Stomach (tissue), 9 donors: ENCODE data around the gene TBC1D30. TPM values are rescaled to one million over a fixed set of nuclear protein-coding genes. Genes with fewer than 3 reads are reported as not detected.
A peak's percentile ranks its signal among the peaks of the same experiment; 100 is the strongest.

ENCODE experiments used
- DNase-seq, 2 donors: peaks; one replicate each; pipeline versions ENCODE4 v3.0.0 to v3.0.0-alpha.2; 2013 to 2019
- H3K27ac ChIP-seq, 5 donors: fragments of 200-600 bp in 4 of 5; sonication (generic) in 4 of 5; one replicate each; pipeline ENCODE4 v1.5.1; 2013 to 2019; ENCODE audit warnings: mild to moderate bottlenecking in 1 of 5, moderate library complexity in 1 of 5
- H3K27me3 ChIP-seq, 3 donors: fragments of 200-600 bp; sonication (generic); one replicate each; pipeline ENCODE4 v1.5.1; 2017 to 2019; ENCODE audit warnings: mixed run types in 1 of 3
- H3K36me3 ChIP-seq, 4 donors: fragments of 200-600 bp; sonication (generic); 1 replicate in 3 of 4; 2 replicates in 1 of 4; pipeline ENCODE4 v1.5.1; 2016 to 2019
- H3K4me1 ChIP-seq, 4 donors: fragments of 200-600 bp; sonication (generic); one replicate each; pipeline ENCODE4 v1.5.1; 2016 to 2019
- H3K4me3 ChIP-seq, 4 donors: fragments of 200-600 bp; sonication (generic) in 3 of 4; one replicate each; pipeline ENCODE4 v1.5.1; 2016 to 2019; ENCODE audit warnings: mild to moderate bottlenecking in 1 of 4
- H3K9me3 ChIP-seq, 4 donors: fragments of 200-600 bp; sonication (generic); one replicate each; pipeline ENCODE4 v1.5.1; 2016 to 2019
- EP300 ChIP-seq: sonication (generic); formaldehyde crosslinking; IDR thresholded peaks from one replicate; pipeline ENCODE4 v1.6.1; 2017; ENCODE audit warnings: antibody characterized with exemption
- POLR2A ChIP-seq, 4 donors: fragments of 450-650 bp; IDR thresholded peaks; one replicate each; pipeline ENCODE4 v1.6.1; 2016; ENCODE audit warnings: antibody characterized with exemption in 4 of 4, control low read depth in 2 of 4, mild to moderate bottlenecking in 1 of 4, moderate library complexity in 1 of 4
- POLR2AphosphoS5 ChIP-seq, 3 donors: sonication (generic); formaldehyde crosslinking; IDR thresholded peaks; one replicate each; pipeline ENCODE4 v1.6.1; 2016; ENCODE audit warnings: antibody characterized with exemption in 3 of 3
- WGBS, 5 donors: extraction: QIAGEN DNeasy Blood & Tissue Kit in 3 of 5; methylation state at CpG; one replicate each; pipeline versions ENCODE4 v1.1.5 to v1.1.7; 2013 to 2018; 5-methylcytosine and 5-hydroxymethylcytosine counted together
- intact Hi-C: fragments of 100-400 bp; cut with DNase I; formaldehyde crosslinking; loops from one replicate; pipeline ENCODE4 v1.15.1; 2023; ENCODE audit warnings: low total_unique reads
- polyA plus RNA-seq, 3 donors: library from polyadenylated mRNA; stranded (reverse); fragments of 200-250 nt; gene quantifications; one replicate each; pipeline ENCODE4 v1.2.3, GENCODE V29; 2013
- total RNA-seq, 5 donors: library from RNA; depleted of rRNA; stranded (reverse); fragments of >200 nt; gene quantifications; one replicate each; pipeline versions ENCODE4 v1.1.0 to v1.2.3, GENCODE V29; 2014 to 2016
- TF ChIP-seq, protein P1 (sequence below), 7 experiments: fragments of 450-650 bp in 4 of 7; fragments of 200-600 bp in 3 of 7; sonication (generic) in 3 of 7; IDR thresholded peaks; one replicate each; pipeline ENCODE4 v1.5.1; 2016 to 2019; ENCODE audit warnings: antibody characterized with exemption in 7 of 7, control low read depth in 2 of 7, mild to moderate bottlenecking in 1 of 7
- donor health status: healthy with polysubstance abuse.
- donor health status: Bipolar disorder and iron deficiency.
- donor health status: healthy.

Gene TBC1D30
- total and polyA plus RNA-seq, 8 donors, result 1.8 to 41.1 (median 8.9) TPM

DNA sequence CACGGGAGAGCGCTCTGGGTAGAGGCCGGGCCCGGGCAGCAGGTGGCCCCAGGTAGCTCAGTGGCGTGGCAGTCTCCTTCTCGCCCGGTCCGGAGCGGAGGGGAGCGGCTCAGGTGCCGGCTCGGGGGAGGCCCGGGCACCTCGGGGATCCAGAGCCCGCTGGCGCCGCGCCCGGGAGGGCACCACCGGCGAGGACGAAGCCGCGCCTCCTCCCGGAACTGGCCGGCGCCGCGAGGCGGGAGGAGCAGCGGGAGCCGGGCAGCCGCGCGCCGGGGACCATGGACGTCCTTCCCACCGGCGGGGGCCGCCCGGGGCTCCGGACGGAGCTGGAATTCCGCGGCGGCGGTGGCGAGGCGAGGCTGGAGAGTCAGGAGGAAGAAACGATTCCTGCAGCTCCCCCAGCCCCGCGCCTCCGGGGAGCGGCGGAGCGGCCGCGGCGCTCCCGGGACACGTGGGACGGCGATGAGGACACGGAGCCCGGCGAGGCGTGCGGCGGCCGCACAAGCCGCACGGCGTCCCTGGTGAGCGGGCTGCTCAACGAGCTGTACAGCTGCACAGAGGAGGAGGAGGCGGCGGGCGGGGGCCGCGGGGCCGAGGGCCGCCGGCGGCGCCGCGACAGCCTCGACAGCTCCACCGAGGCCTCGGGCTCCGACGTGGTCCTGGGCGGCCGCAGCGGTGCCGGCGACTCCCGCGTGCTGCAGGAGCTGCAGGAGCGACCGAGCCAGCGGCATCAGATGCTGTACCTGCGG, 43.7 kb upstream of the TBC1D30 start:
- DNase-seq, result peak; percentile 85 to 87
- Histone ChIP-seq H3K36me3 (no peaks in the 10 kb centered on the region), H3K4me1 (peaks cover 17 to 45% (median 29%) of the 10 kb centered on the region in 4 donors), H3K4me3 (peak overlapping the region; percentile 61 to 85 (median 64)), H3K27me3 (peaks cover 0 to 49% (median 9%) of the 10 kb centered on the region in 3 donors), H3K27ac (peak overlapping the region; percentile 76 to 91 (median 87)), H3K9me3 (peaks cover 0 to 10% (median 3%) of the 10 kb centered on the region in 4 donors)
- intact Hi-C loops, result no loop called here
- TF ChIP-seq POLR2AphosphoS5 (IDR thresholded peaks at IDR 0.05) (peak in 2 of 3 donors; percentile 71 to 79), EP300 (no peak)
- 0 to 2% (median 1%) methylated on average over 2 to 103 of the region's 103 CpGs for WGBS, 5 donors

DNA sequence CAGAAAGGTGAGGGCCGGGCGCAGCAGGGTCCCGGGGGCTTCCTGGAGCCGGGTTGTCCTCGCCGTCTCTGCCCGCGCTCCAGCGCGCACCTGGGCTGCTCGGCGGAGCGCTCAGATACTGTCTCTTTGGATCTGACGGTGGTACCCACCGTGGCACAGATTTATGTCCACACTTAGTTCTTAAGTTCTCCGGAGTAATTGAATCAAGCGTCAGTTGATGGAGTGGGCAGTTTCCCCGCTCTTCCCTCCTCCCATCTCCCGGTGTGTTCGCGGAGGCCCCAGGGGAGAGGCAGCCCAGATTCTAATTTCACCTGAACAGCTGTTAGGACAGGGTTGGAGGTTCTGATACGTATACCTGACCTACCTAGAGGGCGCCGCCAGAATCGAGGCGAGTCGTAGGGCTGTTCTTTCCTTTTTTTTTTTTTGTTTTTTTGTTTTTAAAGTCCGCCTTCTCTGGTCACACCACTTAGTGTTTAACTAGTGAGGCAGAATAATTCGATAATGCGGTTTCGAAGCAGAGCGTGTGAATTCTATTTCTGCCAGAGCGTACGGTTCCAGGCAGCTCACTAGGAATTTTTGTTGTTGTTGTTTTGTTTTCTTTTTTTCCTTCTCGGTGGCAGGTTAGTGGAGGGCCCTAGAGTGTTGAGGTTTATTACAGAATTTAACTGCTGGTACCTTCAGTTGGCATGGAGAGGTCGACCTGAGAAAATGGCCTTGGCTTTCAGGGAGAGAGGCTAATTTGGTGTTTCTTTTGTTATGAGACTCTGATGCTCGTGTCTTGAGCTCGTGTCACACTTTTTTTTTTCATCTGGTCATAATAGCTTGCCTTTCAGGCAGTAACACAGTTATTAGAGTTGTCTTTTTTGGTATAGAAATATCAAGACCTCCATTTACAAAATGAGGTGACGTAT, 42.9 kb upstream of the TBC1D30 start:
- Histone ChIP-seq H3K4me3 (peak overlapping the region; percentile 61 to 85 (median 64)), H3K9me3 (peaks cover 0 to 3% (median under 1%) of the 10 kb centered on the region in 4 donors), H3K27me3 (peaks cover 0 to 53% (median 9%) of the 10 kb centered on the region in 3 donors), H3K27ac (peak overlapping the region; percentile 76 to 91 (median 87)), H3K4me1 (peaks cover 17 to 45% (median 29%) of the 10 kb centered on the region in 4 donors), H3K36me3 (peaks cover 0 to 7% (median 2%) of the 10 kb centered on the region in 4 donors)
- intact Hi-C loops, result no loop called here
- TF ChIP-seq EP300, result no peak
- TF ChIP-seq, protein P1, sequence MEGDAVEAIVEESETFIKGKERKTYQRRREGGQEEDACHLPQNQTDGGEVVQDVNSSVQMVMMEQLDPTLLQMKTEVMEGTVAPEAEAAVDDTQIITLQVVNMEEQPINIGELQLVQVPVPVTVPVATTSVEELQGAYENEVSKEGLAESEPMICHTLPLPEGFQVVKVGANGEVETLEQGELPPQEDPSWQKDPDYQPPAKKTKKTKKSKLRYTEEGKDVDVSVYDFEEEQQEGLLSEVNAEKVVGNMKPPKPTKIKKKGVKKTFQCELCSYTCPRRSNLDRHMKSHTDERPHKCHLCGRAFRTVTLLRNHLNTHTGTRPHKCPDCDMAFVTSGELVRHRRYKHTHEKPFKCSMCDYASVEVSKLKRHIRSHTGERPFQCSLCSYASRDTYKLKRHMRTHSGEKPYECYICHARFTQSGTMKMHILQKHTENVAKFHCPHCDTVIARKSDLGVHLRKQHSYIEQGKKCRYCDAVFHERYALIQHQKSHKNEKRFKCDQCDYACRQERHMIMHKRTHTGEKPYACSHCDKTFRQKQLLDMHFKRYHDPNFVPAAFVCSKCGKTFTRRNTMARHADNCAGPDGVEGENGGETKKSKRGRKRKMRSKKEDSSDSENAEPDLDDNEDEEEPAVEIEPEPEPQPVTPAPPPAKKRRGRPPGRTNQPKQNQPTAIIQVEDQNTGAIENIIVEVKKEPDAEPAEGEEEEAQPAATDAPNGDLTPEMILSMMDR (IDR thresholded peaks at IDR 0.05), result peak in 1 of 7 experiments; percentile 9
- WGBS, 5 donors, result 3 to 6% (median 4%) methylated on average over 28 to 39 of the region's 39 CpGs
- DNase-seq, result peak; percentile 34 to 56

DNA sequence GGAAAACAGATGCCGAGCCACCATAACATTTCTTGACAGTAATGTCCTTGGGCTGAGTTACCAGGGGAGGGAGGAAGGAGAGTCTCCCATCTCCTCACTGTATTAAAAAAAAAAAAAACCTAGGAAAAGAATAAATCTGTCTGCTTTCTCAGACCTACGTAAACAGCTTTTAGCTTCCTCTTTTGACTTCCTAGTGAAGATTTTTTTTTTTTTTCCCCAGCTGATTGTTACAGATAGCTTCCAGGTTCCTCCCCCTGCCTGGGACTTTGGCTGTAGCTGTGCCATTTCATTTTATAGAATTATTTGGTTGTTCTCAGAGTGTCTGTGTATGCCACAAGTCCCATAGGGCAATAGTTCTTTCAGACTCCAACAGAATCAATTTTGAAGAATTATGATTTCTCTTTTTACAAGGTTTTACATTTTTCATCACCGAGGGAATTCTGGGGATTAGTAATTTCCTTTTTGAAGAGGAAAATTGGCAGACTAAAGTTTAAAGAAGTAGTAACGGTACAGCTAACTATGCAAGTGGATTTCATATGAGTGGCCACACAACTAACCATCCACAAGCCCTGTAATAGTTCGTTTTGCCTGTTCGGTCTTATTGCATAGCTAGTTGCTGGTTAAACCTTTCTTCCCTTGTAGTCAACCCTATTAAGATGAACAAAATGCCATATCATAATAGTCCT, 42.1 kb upstream of the TBC1D30 start:
- peaks cover 0 to 3% (median 0%) of the 10 kb centered on the region in 4 donors for H3K9me3 ChIP-seq
- DNase-seq, result no peak
- peaks cover 0 to 55% (median 9%) of the 10 kb centered on the region in 3 donors for H3K27me3 ChIP-seq
- TF ChIP-seq, protein P1 (IDR thresholded peaks at IDR 0.05), result no peak
- TF ChIP-seq POLR2AphosphoS5 (IDR thresholded peaks at IDR 0.05) (no peak), EP300 (no peak), POLR2A (IDR thresholded peaks at IDR 0.05) (no peak)
- H3K4me1 ChIP-seq, result peaks cover 17 to 45% (median 29%) of the 10 kb centered on the region in 4 donors
- intact Hi-C loops, result no loop called here
- H3K36me3 ChIP-seq, result peaks cover 0 to 9% (median 4%) of the 10 kb centered on the region in 4 donors
- WGBS, 5 donors, result 20 to 46% (median 33%) methylated on average over 6 of the region's 6 CpGs
- H3K27ac ChIP-seq, result peak overlapping the region in 4 of 5 donors; percentile 76 to 88 (median 86)
- peak overlapping the region; percentile 61 to 85 (median 64) for H3K4me3 ChIP-seq

DNA sequence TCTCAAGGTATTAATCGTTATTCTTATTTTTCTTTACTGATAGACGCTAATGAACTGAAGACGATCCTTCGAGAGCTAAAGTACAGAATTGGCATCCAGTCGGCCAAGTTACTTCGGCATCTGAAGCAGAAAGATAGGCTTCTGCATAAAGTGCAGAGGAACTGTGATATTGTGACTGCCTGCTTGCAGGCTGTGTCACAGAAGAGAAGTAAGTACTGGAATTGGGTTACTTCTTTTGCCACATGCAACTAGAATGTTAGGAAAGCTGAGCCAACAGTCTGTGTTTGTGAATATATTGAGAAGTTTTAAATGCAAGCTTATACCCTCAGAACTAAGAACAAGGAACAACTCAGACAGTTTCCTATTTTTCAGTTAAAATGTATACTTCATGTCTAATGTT, 38.6 kb upstream of the TBC1D30 start:
- DNase-seq, result no peak
- Histone ChIP-seq H3K4me3 (no peak overlapping the region), H3K9me3 (no peaks in the 10 kb centered on the region), H3K27me3 (peaks cover 0 to 47% (median 4%) of the 10 kb centered on the region in 3 donors), H3K4me1 (peaks cover 10 to 36% (median 19%) of the 10 kb centered on the region in 4 donors), H3K27ac (no peak overlapping the region), H3K36me3 (peaks cover 0 to 9% (median 4%) of the 10 kb centered on the region in 4 donors)
- intact Hi-C loops, result no loop called here
- 82 to 87% (median 82%) methylated on average over 6 of the region's 6 CpGs for WGBS, 5 donors
- TF ChIP-seq EP300 (no peak), POLR2AphosphoS5 (IDR thresholded peaks at IDR 0.05) (no peak), POLR2A (IDR thresholded peaks at IDR 0.05) (no peak)
- TF ChIP-seq, protein P1 (IDR thresholded peaks at IDR 0.05), result no peak
